MM.1S (cell line): Measurements from ENCODE around the gene TSPYL4.

Source experiments
- CTCF ChIP-seq: fragments of 300-600 bp; sonication (generic); IDR thresholded peaks from 2 replicates; pipeline ENCODE4 v1.5.1; 2016; ENCODE audit warnings: antibody characterized with exemption, low read length, mixed read lengths
- EZH2 ChIP-seq: fragments of 300-600 bp; sonication (generic); optimal IDR thresholded peaks from 2 replicates; pipeline ENCODE3; 2017; ENCODE audit warnings: low read depth, mild to moderate bottlenecking, antibody characterized with exemption, low read length, mixed read lengths
- EZH2phosphoT487 ChIP-seq: fragments of 300-600 bp; sonication (generic); IDR thresholded peaks from 2 replicates; pipeline ENCODE4 v1.6.1; 2018; ENCODE audit warnings: antibody characterized with exemption, low read length

DNA sequence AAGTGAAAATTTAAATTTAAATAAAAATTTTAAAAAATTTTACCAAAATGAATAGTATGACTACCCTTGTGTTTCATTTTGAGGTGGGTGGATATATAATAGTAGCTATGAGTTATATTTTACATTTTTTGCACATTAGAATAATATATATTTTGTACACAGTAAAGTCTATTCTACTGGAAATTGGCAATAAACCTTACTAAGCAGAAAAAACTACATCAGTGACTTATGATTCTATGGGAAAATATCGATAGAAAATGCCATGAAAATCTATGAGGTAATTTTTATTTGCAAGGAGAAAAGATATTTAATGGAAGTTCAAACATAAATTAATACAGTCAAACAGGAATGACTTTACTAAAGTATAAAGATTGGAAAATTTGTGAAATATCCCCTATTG lies 2.8 kb upstream of the TSPYL4 start:
- TF ChIP-seq CTCF (no peak), EZH2 (no peak), EZH2phosphoT487 (no peak)
